ENCODE results near the gene GRID2. TPM values are rescaled to one million over a fixed set of nuclear protein-coding genes. Genes with fewer than 3 reads are reported as not detected.

Gene GRID2
- total RNA-seq, 1 donor from 2014 or later: 0.17 TPM

DNA sequence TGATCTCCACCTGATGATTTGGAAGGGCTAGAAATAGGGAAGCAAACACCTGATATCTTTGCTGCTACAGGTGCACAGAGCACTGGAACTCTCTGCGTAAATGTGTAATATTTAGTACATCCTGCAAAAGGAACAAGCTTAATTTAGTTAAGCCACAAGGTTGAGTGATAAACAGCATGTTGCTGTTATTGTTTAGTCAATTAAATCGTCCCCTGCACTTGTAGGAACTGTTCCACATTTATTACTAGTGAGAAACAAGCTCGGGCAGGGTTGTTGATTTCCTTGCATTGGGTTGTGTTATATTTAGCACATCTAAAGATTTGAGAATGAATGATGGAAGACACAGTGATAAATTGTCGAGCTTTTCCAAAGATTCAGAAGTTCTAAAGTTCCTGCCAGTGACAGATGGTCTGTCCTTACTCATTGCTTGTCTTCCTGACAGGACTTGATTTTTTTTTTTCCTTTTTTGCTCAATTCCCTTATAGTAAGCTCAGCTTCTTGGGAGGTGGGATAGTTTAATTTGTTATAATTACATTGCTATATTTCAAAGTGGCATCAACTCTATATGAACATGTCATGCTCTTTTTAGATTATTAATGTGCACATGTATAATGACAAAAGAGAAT lies 897.8 kb downstream of the GRID2 start:
- Mint-ChIP-seq H3K27me3 (ENCODE audit: insufficient read depth, low read depth) (no peaks in the 10 kb centered on the region), H3K36me3 (no peaks in the 10 kb centered on the region)
- no peak for DNase-seq (ENCODE audit: low spot score)

DNA sequence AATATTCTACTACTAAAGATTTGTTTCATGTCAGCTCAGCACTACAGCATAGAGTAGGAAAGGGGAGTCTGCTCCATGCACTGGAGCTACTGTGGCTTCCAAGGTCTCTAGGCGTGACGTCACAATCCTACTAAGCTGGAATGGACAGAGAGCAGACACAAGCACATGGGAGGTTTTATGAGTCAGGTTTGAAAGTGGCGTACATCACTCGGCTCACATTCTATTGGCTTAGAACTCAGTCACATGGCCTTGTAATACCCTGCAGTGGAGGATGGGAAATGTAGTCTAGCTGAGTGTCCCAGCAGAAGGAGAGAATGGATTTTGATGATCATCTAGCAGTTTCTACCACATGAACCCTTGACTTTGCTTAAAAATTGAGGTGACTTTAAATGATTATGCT lies 899.9 kb downstream of the GRID2 start:
- Histone ChIP-seq H2AFZ (replicated peaks) (peak overlapping the region; percentile 79), H3K79me2 (ENCODE audit: low read depth) (no peaks in the 10 kb centered on the region), H3K4me3 (no peak overlapping the region), H3F3A (ENCODE audit: low read depth) (no peaks in the 10 kb centered on the region), H3K4me1 (no peaks in the 10 kb centered on the region), H3K27ac (no peak overlapping the region), H4K20me1 (ENCODE audit: low read depth) (no peaks in the 10 kb centered on the region), H3K9me3 (ENCODE audit: low read depth) (no peaks in the 10 kb centered on the region), H3K4me2 (no peak overlapping the region), H3K9ac (no peak overlapping the region), H3K36me3 (no peaks in the 10 kb centered on the region), H3K27me3 (no peaks in the 10 kb centered on the region)
- Mint-ChIP-seq H3K4me1 (peaks cover 8% of the 10 kb centered on the region), H3K36me3 (no peaks in the 10 kb centered on the region), H3K9me3 (no peaks in the 10 kb centered on the region), H3K27me3 (ENCODE audit: insufficient read depth, low read depth) (no peaks in the 10 kb centered on the region), H3K4me3 (no peak overlapping the region), H3K27ac (no peak overlapping the region)
- peak; percentile 6 for DNase-seq (ENCODE audit: low spot score)
- TF ChIP-seq EZH2 (IDR thresholded peaks at IDR 0.05) (no peak), CTCF (IDR thresholded peaks at IDR 0.05) (no peak)

More for the DNA sequence above, 897.8 kb downstream of the GRID2 start:
- Mint-ChIP-seq H3K4me1 (peaks cover 11% of the 10 kb centered on the region), H3K9me3 (no peaks in the 10 kb centered on the region), H3K4me3 (no peak overlapping the region), H3K27ac (no peak overlapping the region)
- Histone ChIP-seq H3K27ac (no peak overlapping the region), H3K4me2 (no peak overlapping the region), H3F3A (ENCODE audit: low read depth) (no peaks in the 10 kb centered on the region), H3K79me2 (ENCODE audit: low read depth) (no peaks in the 10 kb centered on the region), H3K9ac (no peak overlapping the region), H4K20me1 (ENCODE audit: low read depth) (no peaks in the 10 kb centered on the region), H2AFZ (replicated peaks) (no peak overlapping the region), H3K36me3 (no peaks in the 10 kb centered on the region), H3K4me1 (no peaks in the 10 kb centered on the region), H3K27me3 (no peaks in the 10 kb centered on the region), H3K9me3 (ENCODE audit: low read depth) (no peaks in the 10 kb centered on the region), H3K4me3 (no peak overlapping the region)
- TF ChIP-seq EZH2phosphoT487 (IDR thresholded peaks at IDR 0.05): no peak
- no peak for TF ChIP-seq EZH2 (IDR thresholded peaks at IDR 0.05)
- TF ChIP-seq CTCF (IDR thresholded peaks at IDR 0.05): no peak

DNA sequence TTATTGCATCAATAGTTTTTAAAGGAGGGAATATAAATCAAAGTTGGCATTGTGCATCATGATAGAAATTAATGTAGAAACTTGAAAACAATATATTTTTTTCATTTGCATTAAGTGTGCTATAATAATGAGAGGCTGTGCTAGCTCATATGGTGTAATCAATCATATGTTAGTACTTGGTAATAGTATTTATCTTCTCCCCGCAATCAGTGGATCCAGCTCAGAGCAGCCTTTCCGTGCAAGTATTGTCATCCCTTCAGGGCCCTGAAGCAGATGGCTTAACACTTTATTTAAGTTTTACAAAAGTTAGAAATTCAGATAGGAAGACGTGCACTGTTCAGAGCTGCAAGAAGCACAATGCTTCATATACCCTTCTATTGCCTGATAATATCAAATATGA lies 908.5 kb downstream of the GRID2 start:
- Histone ChIP-seq H3K4me2 (no peak overlapping the region), H3K36me3 (no peaks in the 10 kb centered on the region), H3F3A (ENCODE audit: low read depth) (no peaks in the 10 kb centered on the region), H3K27me3 (no peaks in the 10 kb centered on the region), H3K9ac (no peak overlapping the region), H3K4me3 (no peak overlapping the region), H3K27ac (no peak overlapping the region), H3K9me3 (ENCODE audit: low read depth) (no peaks in the 10 kb centered on the region), H4K20me1 (ENCODE audit: low read depth) (no peaks in the 10 kb centered on the region), H3K4me1 (peaks cover 8% of the 10 kb centered on the region), H2AFZ (replicated peaks) (no peak overlapping the region), H3K79me2 (ENCODE audit: low read depth) (no peaks in the 10 kb centered on the region)
- no peak for DNase-seq (ENCODE audit: low spot score)
- Mint-ChIP-seq H3K27me3 (ENCODE audit: insufficient read depth, low read depth) (peaks cover 2% of the 10 kb centered on the region), H3K9me3 (no peaks in the 10 kb centered on the region), H3K4me1 (peaks cover 5% of the 10 kb centered on the region), H3K4me3 (no peak overlapping the region), H3K36me3 (no peaks in the 10 kb centered on the region), H3K27ac (no peak overlapping the region)
- TF ChIP-seq EZH2phosphoT487 (IDR thresholded peaks at IDR 0.05) (no peak), EZH2 (IDR thresholded peaks at IDR 0.05) (no peak), CTCF (IDR thresholded peaks at IDR 0.05) (no peak)
